NB4 (cell line): Measurements from ENCODE around the gene NAV1.

Experiments
- CTCF ChIP-seq: IDR thresholded peaks from one replicate; pipeline ENCODE4 v1.5.1; 2012; ENCODE audit warnings: low read depth, low read length
- POLR2A ChIP-seq: IDR thresholded peaks from 2 replicates; pipeline ENCODE4 v1.6.1; 2011; ENCODE audit warnings: mild to moderate bottlenecking; ENCODE audit not compliant: insufficient read length; ENCODE audit errors: extremely low read depth
- TF ChIP-seq, protein P1 (sequence below): IDR thresholded peaks from 2 replicates; pipeline ENCODE4 v1.6.1; 2011; ENCODE audit warnings: low read depth, low read length

GRCh38 chr1:201536558-201536957 lies 2.4 kb upstream of the NAV1 start:
- no peak for TF ChIP-seq POLR2A
- TF ChIP-seq CTCF: no peak
- TF ChIP-seq, protein P1, sequence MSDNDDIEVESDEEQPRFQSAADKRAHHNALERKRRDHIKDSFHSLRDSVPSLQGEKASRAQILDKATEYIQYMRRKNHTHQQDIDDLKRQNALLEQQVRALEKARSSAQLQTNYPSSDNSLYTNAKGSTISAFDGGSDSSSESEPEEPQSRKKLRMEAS: no peak
